Myocyte (in vitro differentiated cells): ENCODE data around the gene USH2A. TPM values are rescaled to one million over a fixed set of nuclear protein-coding genes. Genes with fewer than 3 reads are reported as not detected.
"Not testable (repeated sequence)": the region's sequence is repeated elsewhere in the genome, so short reads cannot be mapped to it uniquely, and the experiment has no call there.

Source experiments
- DNase-seq: peaks from one replicate; pipeline ENCODE4 v3.0.0-alpha.2; 2012; ENCODE audit warnings: low read depth
- total RNA-seq: library from RNA; depleted of rRNA; stranded (reverse); fragments of >200 nt; gene quantifications from 2 replicates; pipeline ENCODE4 v1.2.3, GENCODE V29; 2014

The USH2A gene
- total RNA-seq, 1 donor from 2014 or later = 0.08 TPM

- DNase-seq = no peak
Measured at GRCh38 chr1:216054600-216054999, 368.6 kb downstream of the USH2A start.

DNA sequence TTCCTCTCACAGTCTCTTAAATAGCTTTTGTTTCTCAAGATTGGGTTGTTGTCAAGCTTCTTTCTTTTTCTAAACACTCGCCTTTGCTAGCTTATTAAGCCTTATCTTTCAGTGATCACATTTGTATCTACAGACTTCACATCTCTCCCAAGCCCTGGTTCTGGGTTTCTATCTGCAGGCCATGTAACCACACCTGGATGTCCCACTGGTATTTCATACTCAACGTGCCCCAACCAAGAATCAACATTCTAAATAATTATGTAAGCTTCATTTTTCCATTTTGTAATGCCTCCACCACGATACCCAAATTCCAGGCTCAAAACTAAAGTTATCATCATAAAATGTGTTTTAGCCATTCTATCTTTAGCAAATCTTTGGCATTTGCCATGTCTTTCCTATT, 372.2 kb downstream of the USH2A start:
- DNase-seq = no peak

DNA sequence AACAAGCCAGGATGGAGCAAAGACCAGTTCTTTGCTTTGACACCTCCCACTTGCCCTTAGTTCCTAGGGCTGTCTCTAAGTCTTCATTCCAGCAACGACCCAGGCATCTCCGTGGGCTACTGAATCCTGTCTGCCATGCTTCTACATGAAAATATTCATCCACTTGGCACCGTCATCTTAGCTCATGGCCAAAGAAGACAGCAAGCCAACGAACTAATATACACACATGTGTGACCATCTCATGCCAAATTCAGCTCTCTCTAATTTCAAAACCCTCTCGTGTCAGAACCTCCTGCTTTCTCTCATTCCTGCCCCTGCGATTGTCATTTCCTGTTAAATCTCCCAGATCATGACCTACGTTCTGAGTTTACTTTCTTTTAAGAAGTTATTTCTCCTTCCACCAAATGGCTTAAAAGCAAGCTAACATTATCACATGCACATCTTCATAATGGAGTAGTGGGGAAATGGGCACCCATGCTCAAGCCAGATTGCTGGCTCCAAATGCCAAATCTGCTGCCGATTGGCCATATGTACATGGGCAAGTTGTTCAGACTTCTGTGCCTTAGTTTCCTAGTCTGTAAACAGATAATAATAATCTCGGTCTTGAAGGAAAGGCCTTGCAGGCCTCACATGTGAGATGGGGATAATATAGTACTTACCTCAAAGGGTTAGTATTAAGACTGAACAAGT, 373.4 kb downstream of the USH2A start:
- no peak for DNase-seq

- no peak for DNase-seq
Measured at GRCh38 chr1:216047811-216048572, 375.3 kb downstream of the USH2A start.

DNA sequence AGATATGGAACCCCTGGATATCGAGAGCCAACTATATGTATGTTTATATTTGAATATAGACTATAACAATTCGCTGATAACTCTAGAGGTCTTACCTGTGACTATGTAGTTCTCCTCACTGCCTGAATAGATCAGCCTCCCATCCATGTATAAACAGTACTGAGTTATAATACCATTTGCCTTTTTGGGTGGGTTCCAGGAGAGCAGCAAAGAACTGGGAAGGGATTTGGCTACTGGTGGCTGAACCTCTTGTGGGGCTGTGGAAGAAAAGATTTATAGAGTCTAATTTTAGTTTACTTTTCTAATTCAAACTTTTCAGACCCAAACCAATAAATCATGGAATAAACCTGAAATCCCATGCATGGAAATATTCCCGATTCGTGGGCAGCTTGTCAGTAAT, 376.9 kb downstream of the USH2A start:
- peak; percentile 71 for DNase-seq

- peak; percentile 95 for DNase-seq
Measured at GRCh38 chr1:216045400-216045799, 377.8 kb downstream of the USH2A start.

DNA sequence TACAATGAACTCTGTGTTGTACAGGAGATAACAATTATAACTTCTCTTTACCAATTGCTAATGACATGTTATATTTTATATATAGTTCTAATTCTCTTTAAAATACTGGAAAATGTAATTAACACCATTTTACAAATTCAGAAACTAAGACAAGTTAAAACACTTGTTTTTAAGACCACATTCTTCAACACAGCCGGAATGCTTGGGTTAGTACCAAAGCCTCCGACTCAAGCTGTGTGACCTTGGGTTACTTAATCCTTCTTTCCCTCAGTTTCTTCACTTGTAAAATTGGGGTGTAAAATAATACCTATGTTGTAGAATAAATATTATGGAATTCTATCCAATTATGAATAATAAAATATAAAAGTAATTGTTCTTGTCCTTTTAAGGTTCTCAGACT, 378.7 kb downstream of the USH2A start:
- DNase-seq = peak; percentile 18

DNA sequence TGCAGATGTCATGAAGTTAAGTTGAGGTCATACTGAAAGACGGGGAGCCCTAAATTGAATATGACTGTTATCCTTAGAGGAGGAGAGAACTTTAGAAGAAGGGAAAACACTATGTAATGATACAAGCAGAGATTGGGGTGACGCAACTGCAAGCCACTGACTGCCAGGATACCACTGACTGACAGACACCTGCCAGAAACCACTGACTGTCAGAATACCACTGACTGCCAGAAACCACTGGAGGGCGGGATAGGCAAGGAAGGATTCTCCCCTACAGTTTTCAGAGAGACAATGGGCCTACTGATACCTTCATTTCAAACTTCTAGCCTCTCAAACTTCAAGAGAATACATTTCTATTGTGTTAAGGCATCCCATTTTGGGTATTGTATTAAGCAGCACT, 388.7 kb downstream of the USH2A start:
- DNase-seq = peak; percentile 74

- no peak for DNase-seq
Measured at GRCh38 chr1:216032961-216033614, 390.2 kb downstream of the USH2A start.

- DNase-seq = no peak
Measured at GRCh38 chr1:216032284-216032683, 391.0 kb downstream of the USH2A start.

GRCh38 chr1:216028631-216029030, 394.6 kb downstream of the USH2A start:
- DNase-seq = no peak

DNA sequence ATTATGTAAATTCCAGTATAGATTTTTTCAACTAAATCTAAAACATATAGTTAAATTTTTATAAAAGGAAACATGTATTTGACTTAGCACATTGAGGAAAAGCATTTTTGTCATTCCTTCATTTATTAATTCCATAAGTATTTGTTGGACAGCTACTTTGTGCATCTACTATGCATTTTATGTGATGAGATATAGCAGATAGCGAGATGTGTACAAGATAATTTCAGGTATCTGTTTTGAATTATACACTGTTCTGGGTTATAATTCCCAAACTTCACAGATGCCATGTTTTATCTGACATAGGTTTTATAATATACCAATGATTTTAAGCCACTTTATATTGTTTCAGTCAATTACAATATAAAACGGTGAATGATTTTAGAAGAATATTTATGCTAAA, 398.7 kb downstream of the USH2A start:
- DNase-seq = no peak

GRCh38 chr1:216020743-216021345, 402.4 kb downstream of the USH2A start:
- DNase-seq = no peak

DNA sequence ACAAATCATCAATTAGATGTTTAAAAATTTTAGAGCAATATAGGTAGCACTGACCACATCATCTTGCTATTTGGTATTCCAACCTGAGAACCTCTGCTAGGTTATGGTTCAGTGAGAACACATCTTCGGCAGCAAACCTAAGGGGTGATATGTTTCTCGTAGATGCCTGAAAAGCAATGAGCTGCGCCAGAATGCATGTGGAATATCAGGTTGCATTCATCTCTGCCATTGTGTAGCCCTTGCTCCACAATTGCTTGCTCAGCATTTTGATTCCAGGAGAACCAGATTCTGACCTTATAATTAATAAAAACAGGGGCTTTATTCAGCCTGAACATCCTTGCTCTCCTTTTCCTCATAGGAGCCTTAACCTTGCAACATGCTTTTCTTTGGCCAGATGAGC, 408.1 kb downstream of the USH2A start:
- DNase-seq = no peak

DNA sequence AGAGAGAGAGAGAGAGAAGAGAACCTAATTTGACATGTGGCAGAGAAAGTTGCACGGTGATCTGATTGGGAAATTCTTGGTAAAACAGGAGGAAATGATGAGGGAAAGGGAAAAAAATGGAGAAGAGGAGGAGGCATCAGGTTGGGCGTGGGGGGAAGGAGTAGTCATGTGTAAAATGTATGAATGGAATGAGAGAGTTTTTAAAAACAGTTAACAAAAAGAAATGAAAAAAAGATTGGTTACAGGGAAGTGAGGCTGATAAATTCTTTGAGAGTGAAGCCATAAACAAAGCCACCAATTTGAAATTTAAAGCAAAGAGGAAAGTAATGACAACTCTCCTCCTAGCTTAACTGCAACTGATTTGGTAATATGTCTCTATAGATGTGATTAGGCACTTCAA, 409.2 kb downstream of the USH2A start:
- DNase-seq = no peak

DNA sequence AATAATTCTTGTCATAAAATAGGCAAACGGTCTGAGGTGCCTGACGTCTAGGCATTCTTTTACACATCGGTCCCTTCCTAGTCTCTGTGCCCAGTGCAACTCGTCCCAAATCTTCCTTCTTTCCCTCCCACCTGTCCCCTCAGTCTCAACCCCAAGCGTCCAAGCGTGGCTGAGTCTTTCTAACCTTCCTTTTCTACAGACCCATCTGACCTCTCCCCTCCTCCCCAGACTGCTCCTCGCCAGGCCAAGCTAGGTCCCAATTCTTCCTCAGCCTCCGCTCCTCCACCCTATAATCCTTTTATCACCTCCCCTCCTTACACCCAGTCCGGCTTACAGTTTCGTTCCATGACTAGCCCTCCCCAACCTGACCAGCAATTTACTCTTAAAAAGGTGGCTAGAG, 413.8 kb downstream of the USH2A start:
- not testable (repeated sequence) for DNase-seq

GRCh38 chr1:216005916-216006315, 417.3 kb downstream of the USH2A start:
- DNase-seq = peak; percentile 19

- DNase-seq = peak; percentile 48
Measured at GRCh38 chr1:215992620-215993019, 430.6 kb downstream of the USH2A start.

- DNase-seq = no peak
Measured at GRCh38 chr1:215987092-215987875, 436.0 kb downstream of the USH2A start.

DNA sequence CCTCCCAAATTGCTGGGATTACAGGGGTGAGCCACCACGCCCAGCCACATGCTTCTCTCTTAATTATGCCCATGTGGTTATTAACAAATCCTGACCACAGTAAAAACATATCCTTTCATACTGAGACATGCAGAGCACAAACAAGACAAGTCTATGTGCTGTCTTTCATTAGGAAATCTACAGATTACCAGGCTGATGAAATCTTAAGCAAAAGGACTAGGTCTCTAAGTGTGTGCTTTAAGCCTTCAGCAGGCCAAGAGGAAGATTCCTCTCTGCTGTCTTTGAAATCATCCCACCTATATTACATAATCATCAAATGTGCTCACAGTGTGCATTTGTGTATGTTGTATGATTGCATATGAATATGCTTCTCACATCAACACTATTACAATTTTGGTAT, 436.8 kb downstream of the USH2A start:
- DNase-seq = no peak

GRCh38 chr1:215983680-215984079, 439.6 kb downstream of the USH2A start:
- no peak for DNase-seq
